WTC11 (cell line): ENCODE data around the gene POLR2A. TPM values are rescaled to one million over a fixed set of nuclear protein-coding genes. Genes with fewer than 3 reads are reported as not detected.

Source experiments
- AFF4 ChIP-seq: sonication (generic); formaldehyde crosslinking; IDR thresholded peaks from 2 replicates; pipeline ENCODE4 v1.8.1; 2023; ENCODE audit warnings: mild to moderate bottlenecking, missing genetic modification reagents, borderline replicate concordance
- ATF6 ChIP-seq: sonication (generic); formaldehyde crosslinking; IDR thresholded peaks from 2 replicates; pipeline ENCODE4 v1.8.1; 2023; ENCODE audit warnings: mild to moderate bottlenecking, missing genetic modification reagents
- E2F5 ChIP-seq: sonication (generic); formaldehyde crosslinking; IDR thresholded peaks from 2 replicates; pipeline ENCODE4 v1.8.1; 2022; ENCODE audit warnings: mild to moderate bottlenecking, moderate library complexity, missing genetic modification reagents
- GABPB1 ChIP-seq: sonication (generic); formaldehyde crosslinking; IDR thresholded peaks from 2 replicates; pipeline ENCODE4 v1.8.1; 2023; ENCODE audit warnings: mild to moderate bottlenecking, missing genetic modification reagents
- RORB ChIP-seq: fragments of 250-450 bp; sonication (Bioruptor Pico); IDR thresholded peaks from 2 replicates; pipeline ENCODE4 v1.9.0; 2021; ENCODE audit warnings: mild to moderate bottlenecking
- ZNF219 ChIP-seq: sonication (generic); formaldehyde crosslinking; IDR thresholded peaks from 2 replicates; pipeline ENCODE4 v1.8.0; 2023; ENCODE audit warnings: missing genetic modification reagents, mild to moderate bottlenecking, borderline replicate concordance
- total RNA-seq: library from RNA; stranded (reverse); gene quantifications from 3 replicates; pipeline ENCODE4 v1.2.3, GENCODE V29; 2021
- TF ChIP-seq, protein P1 (sequence below): sonication (generic); formaldehyde crosslinking; IDR thresholded peaks from 2 replicates; pipeline ENCODE4 v1.8.0; 2023; ENCODE audit warnings: missing genetic modification reagents, mild to moderate bottlenecking, borderline replicate concordance
- TF ChIP-seq, protein P2 (sequence below): fragments of 250-450 bp; sonication (Bioruptor Pico); IDR thresholded peaks from 2 replicates; pipeline ENCODE4 v1.9.0; 2021; ENCODE audit warnings: mild to moderate bottlenecking, borderline replicate concordance
- TF ChIP-seq, protein P3 (sequence below): sonication (generic); formaldehyde crosslinking; IDR thresholded peaks from 2 replicates; pipeline ENCODE4 v1.8.1; 2022; ENCODE audit warnings: low read depth, missing genetic modification reagents, borderline replicate concordance

POLR2A gene
- total RNA-seq, 1 experiment from 2014 or later: 170 TPM

DNA sequence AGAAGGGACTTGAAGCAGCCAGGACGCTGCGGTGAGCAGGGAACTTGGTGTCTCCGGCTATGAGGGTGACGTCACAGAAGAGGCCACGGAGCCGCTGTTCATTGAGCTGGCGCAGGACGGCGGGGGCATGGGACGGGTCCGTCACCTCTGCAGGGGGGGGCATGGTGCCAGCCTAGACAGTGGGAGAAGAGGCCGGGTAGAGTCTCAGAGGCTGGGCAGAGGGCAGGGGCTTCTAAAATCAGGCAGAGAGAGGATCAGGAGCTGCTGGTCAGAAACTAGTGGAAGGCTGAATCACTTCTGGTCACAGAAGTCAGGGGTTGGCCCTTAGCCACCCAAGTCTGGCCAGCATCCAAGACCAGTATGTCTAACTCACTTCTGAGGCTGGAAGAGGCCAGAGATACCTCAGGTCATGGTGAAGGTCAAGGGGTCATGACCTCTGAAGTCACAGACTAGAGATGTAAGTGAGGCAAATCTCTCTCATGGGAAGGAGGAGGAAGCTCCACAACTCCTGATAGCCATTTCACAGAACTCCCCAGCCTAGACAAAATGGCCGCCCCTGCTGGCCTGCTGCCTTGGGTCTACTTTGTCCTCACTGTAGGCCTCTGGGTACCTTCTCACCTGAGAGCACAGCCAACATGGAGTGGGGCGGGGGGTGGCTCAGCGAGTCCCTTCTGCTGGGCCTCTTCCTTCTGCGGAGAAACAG lies 17.4 kb upstream of the POLR2A start (continued):
- TF ChIP-seq, protein P1, sequence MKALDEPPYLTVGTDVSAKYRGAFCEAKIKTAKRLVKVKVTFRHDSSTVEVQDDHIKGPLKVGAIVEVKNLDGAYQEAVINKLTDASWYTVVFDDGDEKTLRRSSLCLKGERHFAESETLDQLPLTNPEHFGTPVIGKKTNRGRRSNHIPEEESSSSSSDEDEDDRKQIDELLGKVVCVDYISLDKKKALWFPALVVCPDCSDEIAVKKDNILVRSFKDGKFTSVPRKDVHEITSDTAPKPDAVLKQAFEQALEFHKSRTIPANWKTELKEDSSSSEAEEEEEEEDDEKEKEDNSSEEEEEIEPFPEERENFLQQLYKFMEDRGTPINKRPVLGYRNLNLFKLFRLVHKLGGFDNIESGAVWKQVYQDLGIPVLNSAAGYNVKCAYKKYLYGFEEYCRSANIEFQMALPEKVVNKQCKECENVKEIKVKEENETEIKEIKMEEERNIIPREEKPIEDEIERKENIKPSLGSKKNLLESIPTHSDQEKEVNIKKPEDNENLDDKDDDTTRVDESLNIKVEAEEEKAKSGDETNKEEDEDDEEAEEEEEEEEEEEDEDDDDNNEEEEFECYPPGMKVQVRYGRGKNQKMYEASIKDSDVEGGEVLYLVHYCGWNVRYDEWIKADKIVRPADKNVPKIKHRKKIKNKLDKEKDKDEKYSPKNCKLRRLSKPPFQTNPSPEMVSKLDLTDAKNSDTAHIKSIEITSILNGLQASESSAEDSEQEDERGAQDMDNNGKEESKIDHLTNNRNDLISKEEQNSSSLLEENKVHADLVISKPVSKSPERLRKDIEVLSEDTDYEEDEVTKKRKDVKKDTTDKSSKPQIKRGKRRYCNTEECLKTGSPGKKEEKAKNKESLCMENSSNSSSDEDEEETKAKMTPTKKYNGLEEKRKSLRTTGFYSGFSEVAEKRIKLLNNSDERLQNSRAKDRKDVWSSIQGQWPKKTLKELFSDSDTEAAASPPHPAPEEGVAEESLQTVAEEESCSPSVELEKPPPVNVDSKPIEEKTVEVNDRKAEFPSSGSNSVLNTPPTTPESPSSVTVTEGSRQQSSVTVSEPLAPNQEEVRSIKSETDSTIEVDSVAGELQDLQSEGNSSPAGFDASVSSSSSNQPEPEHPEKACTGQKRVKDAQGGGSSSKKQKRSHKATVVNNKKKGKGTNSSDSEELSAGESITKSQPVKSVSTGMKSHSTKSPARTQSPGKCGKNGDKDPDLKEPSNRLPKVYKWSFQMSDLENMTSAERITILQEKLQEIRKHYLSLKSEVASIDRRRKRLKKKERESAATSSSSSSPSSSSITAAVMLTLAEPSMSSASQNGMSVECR: no peak
- TF ChIP-seq E2F5 (CRISPR knock-in tag) (no peak), ZNF219 (no peak), ATF6 (CRISPR knock-in tag) (no peak), GABPB1 (no peak), RORB (no peak), AFF4 (CRISPR knock-in tag) (no peak)
- TF ChIP-seq, protein P2, sequence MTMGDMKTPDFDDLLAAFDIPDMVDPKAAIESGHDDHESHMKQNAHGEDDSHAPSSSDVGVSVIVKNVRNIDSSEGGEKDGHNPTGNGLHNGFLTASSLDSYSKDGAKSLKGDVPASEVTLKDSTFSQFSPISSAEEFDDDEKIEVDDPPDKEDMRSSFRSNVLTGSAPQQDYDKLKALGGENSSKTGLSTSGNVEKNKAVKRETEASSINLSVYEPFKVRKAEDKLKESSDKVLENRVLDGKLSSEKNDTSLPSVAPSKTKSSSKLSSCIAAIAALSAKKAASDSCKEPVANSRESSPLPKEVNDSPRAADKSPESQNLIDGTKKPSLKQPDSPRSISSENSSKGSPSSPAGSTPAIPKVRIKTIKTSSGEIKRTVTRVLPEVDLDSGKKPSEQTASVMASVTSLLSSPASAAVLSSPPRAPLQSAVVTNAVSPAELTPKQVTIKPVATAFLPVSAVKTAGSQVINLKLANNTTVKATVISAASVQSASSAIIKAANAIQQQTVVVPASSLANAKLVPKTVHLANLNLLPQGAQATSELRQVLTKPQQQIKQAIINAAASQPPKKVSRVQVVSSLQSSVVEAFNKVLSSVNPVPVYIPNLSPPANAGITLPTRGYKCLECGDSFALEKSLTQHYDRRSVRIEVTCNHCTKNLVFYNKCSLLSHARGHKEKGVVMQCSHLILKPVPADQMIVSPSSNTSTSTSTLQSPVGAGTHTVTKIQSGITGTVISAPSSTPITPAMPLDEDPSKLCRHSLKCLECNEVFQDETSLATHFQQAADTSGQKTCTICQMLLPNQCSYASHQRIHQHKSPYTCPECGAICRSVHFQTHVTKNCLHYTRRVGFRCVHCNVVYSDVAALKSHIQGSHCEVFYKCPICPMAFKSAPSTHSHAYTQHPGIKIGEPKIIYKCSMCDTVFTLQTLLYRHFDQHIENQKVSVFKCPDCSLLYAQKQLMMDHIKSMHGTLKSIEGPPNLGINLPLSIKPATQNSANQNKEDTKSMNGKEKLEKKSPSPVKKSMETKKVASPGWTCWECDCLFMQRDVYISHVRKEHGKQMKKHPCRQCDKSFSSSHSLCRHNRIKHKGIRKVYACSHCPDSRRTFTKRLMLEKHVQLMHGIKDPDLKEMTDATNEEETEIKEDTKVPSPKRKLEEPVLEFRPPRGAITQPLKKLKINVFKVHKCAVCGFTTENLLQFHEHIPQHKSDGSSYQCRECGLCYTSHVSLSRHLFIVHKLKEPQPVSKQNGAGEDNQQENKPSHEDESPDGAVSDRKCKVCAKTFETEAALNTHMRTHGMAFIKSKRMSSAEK (CRISPR knock-in tag): no peak
- TF ChIP-seq, protein P3, sequence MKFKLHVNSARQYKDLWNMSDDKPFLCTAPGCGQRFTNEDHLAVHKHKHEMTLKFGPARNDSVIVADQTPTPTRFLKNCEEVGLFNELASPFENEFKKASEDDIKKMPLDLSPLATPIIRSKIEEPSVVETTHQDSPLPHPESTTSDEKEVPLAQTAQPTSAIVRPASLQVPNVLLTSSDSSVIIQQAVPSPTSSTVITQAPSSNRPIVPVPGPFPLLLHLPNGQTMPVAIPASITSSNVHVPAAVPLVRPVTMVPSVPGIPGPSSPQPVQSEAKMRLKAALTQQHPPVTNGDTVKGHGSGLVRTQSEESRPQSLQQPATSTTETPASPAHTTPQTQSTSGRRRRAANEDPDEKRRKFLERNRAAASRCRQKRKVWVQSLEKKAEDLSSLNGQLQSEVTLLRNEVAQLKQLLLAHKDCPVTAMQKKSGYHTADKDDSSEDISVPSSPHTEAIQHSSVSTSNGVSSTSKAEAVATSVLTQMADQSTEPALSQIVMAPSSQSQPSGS (CRISPR knock-in tag): no peak
